ENCODE results near the gene CLIP1.

DNA sequence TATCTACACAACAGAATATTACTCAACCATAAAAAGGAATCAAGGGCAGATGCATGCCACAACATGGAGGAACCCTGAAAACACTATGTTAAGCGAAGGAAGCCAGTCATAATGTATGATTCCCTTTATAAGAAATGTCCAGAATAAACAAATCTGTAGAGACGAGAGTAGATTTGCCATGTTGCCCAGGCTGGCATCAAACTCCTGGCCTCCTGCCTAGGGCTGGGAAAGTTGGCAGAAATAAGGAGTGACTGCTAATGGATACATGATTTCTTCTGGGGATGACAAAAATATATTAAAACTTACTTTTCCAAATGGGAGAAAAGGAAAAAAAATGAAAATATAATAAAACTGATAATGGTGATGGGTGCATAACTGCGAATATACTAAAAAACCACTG, 10.9 kb downstream of the CLIP1 start:
- TF ChIP-seq CHD1 (IDR thresholded peaks at IDR 0.05; ENCODE audit: low read depth, low read length), result no peak
- TF ChIP-seq, protein P1, sequence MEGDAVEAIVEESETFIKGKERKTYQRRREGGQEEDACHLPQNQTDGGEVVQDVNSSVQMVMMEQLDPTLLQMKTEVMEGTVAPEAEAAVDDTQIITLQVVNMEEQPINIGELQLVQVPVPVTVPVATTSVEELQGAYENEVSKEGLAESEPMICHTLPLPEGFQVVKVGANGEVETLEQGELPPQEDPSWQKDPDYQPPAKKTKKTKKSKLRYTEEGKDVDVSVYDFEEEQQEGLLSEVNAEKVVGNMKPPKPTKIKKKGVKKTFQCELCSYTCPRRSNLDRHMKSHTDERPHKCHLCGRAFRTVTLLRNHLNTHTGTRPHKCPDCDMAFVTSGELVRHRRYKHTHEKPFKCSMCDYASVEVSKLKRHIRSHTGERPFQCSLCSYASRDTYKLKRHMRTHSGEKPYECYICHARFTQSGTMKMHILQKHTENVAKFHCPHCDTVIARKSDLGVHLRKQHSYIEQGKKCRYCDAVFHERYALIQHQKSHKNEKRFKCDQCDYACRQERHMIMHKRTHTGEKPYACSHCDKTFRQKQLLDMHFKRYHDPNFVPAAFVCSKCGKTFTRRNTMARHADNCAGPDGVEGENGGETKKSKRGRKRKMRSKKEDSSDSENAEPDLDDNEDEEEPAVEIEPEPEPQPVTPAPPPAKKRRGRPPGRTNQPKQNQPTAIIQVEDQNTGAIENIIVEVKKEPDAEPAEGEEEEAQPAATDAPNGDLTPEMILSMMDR (conservative IDR thresholded peaks at IDR 0.05; ENCODE audit: low read depth, low read length), result no peak
- TF ChIP-seq POLR2A (IDR thresholded peaks at IDR 0.05; ENCODE audit: low read depth, low read length), result no peak
- TF ChIP-seq BHLHE40 (IDR thresholded peaks at IDR 0.05; ENCODE audit: low read depth, low read length), result no peak

Measured in IMR-90 (cell line).